Uterus (tissue), 2 donors: ENCODE measurements around the gene PCDHB13.

Experiments
- CTCF ChIP-seq, 4 experiments: fragments of 200-600 bp in 2 of 4; fragments of 450-650 bp in 2 of 4; sonication (generic) in 2 of 4; IDR thresholded peaks; one replicate each; pipeline ENCODE4 v1.5.1; 2016 to 2019; ENCODE audit warnings: antibody characterized with exemption in 4 of 4, mild to moderate bottlenecking in 2 of 4, moderate library complexity in 1 of 4
- POLR2A ChIP-seq, 2 donors: fragments of 450-650 bp; IDR thresholded peaks; one replicate each; pipeline ENCODE4 v1.6.1; 2016; ENCODE audit warnings: antibody characterized with exemption in 2 of 2, mild to moderate bottlenecking in 1 of 2, moderate library complexity in 1 of 2

DNA sequence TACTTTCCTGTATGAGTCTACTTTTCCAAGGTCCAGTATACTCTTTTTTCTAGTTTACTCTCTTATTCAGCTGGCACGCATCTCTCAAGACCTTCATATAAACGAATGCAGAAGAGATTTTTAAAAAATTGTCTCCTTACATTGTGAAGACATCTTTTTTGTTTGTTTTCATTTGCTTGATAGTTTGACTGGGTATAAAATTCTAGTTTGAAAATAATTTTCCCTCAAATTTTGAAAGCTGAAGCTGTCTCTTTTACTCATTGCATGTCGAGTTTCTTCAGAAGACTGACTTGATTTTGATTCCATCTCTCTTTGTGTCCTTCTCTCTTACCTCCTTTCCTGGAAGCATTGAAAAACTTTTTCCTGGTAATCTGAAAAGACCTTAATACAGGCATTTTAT lies 17.4 kb upstream of the PCDHB13 start:
- TF ChIP-seq CTCF (IDR thresholded peaks at IDR 0.05) (no peak), POLR2A (IDR thresholded peaks at IDR 0.05) (no peak)
